GM19467 (cell line): ENCODE measurements around the gene WDFY2.

Experiments
- ATAC-seq: cut with Tn5 transposase; IDR thresholded peaks from one replicate; pipeline ENCODE4 v1.9.1; 2021; ENCODE audit warnings: mild to moderate bottlenecking, moderate library complexity; ENCODE audit not compliant: unreplicated experiment

Gene WDFY2

GRCh38 chr13:51659276-51660127 lies 75.2 kb downstream of the WDFY2 start:
- ATAC-seq, result no peak

GRCh38 chr13:51660813-51661212 lies 76.6 kb downstream of the WDFY2 start:
- ATAC-seq, result no peak

GRCh38 chr13:51663973-51664957 lies 80.0 kb downstream of the WDFY2 start:
- ATAC-seq, result no peak

- no peak for ATAC-seq
Observed at GRCh38 chr13:51665456-51665855, 81.2 kb downstream of the WDFY2 start.

- no peak for ATAC-seq
Observed at GRCh38 chr13:51666374-51666773, 82.1 kb downstream of the WDFY2 start.

GRCh38 chr13:51666839-51667238 lies 82.6 kb downstream of the WDFY2 start:
- no peak for ATAC-seq

- ATAC-seq, result no peak
Observed at GRCh38 chr13:51668580-51669195, 84.4 kb downstream of the WDFY2 start.

GRCh38 chr13:51673165-51673564 lies 88.9 kb downstream of the WDFY2 start:
- ATAC-seq, result no peak

GRCh38 chr13:51674276-51674675 lies 90.0 kb downstream of the WDFY2 start:
- no peak for ATAC-seq

- no peak for ATAC-seq
Observed at GRCh38 chr13:51675385-51675784, 91.1 kb downstream of the WDFY2 start.

- no peak for ATAC-seq
Observed at GRCh38 chr13:51675877-51676276, 91.6 kb downstream of the WDFY2 start.

- ATAC-seq, result no peak
Observed at GRCh38 chr13:51676739-51677138, 92.5 kb downstream of the WDFY2 start.

- ATAC-seq, result no peak
Observed at GRCh38 chr13:51678420-51678819, 94.2 kb downstream of the WDFY2 start.

- no peak for ATAC-seq
Observed at GRCh38 chr13:51679616-51680015, 95.4 kb downstream of the WDFY2 start.

GRCh38 chr13:51681037-51681678 lies 96.9 kb downstream of the WDFY2 start:
- ATAC-seq, result no peak

- no peak for ATAC-seq
Observed at GRCh38 chr13:51682686-51683085, 98.4 kb downstream of the WDFY2 start.

- ATAC-seq, result no peak
Observed at GRCh38 chr13:51683597-51683996, 99.3 kb downstream of the WDFY2 start.

- ATAC-seq, result no peak
Observed at GRCh38 chr13:51684076-51684475, 99.8 kb downstream of the WDFY2 start.

- no peak for ATAC-seq
Observed at GRCh38 chr13:51687947-51688714, 103.9 kb downstream of the WDFY2 start.
